ENCODE data around the gene B3GALNT1.

GRCh38 chr3:161107311-161107710 is 2.2 kb upstream of the B3GALNT1 start:
- no peak for TF ChIP-seq EP300 (IDR thresholded peaks at IDR 0.05)
- TF ChIP-seq, protein P1, sequence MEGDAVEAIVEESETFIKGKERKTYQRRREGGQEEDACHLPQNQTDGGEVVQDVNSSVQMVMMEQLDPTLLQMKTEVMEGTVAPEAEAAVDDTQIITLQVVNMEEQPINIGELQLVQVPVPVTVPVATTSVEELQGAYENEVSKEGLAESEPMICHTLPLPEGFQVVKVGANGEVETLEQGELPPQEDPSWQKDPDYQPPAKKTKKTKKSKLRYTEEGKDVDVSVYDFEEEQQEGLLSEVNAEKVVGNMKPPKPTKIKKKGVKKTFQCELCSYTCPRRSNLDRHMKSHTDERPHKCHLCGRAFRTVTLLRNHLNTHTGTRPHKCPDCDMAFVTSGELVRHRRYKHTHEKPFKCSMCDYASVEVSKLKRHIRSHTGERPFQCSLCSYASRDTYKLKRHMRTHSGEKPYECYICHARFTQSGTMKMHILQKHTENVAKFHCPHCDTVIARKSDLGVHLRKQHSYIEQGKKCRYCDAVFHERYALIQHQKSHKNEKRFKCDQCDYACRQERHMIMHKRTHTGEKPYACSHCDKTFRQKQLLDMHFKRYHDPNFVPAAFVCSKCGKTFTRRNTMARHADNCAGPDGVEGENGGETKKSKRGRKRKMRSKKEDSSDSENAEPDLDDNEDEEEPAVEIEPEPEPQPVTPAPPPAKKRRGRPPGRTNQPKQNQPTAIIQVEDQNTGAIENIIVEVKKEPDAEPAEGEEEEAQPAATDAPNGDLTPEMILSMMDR (IDR thresholded peaks at IDR 0.05): no peak

Measured in gastroesophageal sphincter (tissue), 3 donors.